HG03378 (cell line): ENCODE measurements around the gene SIRT5.

Experiments
- ATAC-seq: cut with Tn5 transposase; IDR thresholded peaks from one replicate; pipeline ENCODE4 v1.9.1; 2021; ENCODE audit warnings: mild to moderate bottlenecking, moderate library complexity; ENCODE audit not compliant: unreplicated experiment

Gene SIRT5

GRCh38 chr6:13550656-13551055 lies 23.7 kb upstream of the SIRT5 start:
- no peak for ATAC-seq

- no peak for ATAC-seq
Measured at GRCh38 chr6:13553646-13554045, 20.8 kb upstream of the SIRT5 start.

DNA sequence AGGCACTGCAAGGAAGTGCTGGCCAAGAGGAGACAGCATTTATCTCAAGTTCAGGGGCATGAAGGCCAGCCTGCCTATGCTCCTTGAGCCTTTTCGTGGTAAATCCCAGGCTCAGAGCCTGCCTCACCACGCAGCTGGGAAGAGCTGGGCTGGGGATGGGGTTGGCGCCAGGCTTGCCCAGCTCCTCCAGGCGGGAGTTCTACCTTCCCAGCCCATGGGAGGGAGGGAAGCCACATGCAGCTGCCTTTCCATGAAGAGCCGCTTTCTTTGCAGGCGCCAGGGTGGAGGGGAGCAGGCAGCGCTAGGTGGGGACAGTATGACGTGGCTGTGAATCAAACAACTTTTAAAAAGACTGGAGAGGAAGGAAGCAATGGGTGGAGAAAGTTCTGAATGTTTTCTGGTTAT lies 19.5 kb upstream of the SIRT5 start:
- ATAC-seq = no peak

DNA sequence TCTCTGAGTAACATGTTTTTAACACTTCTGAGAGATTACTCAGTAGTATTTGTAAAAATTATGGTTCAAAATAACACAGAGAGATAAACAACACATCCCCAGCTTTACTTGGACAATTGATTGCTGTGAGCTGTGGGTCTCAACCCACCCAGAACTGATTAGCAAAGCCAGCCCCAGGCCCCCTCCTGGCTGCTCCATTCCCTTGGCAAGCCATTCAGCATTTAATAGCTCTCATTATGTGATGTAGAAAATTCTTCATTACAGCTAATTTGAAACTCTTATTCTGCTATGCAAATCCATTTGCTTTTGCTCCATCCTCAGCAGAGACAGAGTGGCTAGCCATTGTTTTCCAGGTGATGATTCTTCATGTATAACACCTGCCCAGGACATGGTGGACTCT lies 16.6 kb upstream of the SIRT5 start:
- no peak for ATAC-seq

DNA sequence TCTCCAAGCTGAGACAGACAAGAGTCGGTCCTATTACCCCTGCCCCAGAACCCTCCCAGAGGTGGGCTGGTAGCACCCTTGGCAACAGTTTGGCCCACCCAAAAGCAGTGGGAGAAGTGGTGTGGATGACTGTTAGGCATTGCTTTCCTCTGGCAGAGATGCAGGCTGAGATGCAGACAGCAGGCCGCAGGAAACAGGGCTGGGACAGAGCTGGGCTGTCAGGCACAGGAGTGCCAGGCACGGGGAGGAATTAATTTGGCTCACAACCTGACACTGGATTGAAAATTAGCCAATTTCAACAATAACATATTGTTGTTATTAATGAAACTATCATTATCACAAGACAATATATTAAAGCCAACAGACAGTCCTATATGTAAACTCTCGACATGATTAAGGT lies 15.7 kb upstream of the SIRT5 start:
- no peak for ATAC-seq

DNA sequence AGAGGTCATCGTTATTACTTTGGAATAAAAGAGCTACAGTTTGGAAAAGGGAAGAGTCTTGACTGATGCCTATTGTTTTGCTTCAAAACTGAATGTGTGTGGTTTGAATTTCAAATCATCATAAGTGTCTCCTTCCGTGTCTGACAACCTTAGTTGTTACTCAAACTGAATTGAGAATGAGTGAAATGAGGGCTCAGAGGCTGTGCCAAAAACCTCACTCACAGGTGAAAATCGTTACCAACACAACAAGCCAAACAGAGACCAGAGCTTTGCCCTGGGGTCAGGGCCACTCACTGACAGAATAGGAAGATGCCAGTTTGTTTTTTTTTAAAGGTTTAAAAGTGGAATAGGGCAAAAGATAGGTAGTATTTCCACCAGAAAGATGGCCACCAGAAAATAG lies 15.2 kb upstream of the SIRT5 start:
- ATAC-seq = no peak

GRCh38 chr6:13559968-13560650 lies 14.3 kb upstream of the SIRT5 start:
- no peak for ATAC-seq

GRCh38 chr6:13560651-13561044 lies 13.8 kb upstream of the SIRT5 start:
- no peak for ATAC-seq

DNA sequence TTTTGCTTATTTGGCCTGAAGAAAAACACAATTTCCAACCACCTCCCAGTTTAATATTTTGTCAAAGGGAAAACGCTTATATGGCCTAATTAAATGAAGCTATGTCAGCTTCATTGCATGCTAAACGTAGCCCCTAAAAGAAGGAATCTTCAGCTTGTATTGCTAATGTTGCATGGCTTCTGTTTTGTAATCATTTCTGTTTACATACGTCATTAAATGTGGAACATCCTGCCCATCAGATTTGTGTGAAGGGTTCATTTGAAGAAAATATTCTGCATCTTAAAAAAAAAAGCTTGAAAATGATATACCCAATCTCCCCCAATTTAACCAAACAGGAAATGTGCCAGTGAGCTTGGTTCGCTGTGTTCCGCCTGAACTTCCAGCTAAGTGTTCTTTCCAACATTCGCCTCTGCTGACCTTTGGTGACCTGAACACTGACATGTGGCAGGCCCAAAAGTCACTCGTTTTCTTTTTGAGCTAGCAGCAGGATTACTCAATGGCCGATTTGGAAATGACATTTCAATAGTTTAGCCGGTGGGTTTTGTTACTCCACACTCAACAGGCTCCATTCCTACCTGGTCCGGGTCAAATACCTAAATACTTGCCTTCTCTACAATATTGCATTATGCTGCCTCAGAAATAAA lies 12.7 kb upstream of the SIRT5 start:
- ATAC-seq = no peak

DNA sequence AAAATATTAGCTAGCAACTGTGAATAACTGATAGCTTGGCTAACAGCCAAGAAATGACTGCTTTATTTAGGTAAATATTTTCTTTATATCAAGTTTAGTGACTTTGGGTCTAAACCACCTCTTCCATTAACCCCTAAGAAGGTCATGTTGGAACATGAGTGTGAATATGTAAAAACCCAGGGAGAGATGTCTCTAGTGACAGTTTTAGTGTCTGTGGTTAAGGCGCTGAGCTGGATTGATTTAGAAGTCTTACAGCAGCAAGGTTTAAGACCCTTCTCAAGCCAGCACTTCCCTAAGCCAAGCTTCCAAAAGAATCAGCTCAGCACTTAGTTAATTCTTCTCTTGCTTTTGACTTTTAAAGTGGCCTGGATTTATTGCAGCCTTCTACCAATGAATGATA lies 11.4 kb upstream of the SIRT5 start:
- ATAC-seq = no peak

- no peak for ATAC-seq
Measured at GRCh38 chr6:13565921-13566320, 8.5 kb upstream of the SIRT5 start.

GRCh38 chr6:13566500-13566899 lies 7.9 kb upstream of the SIRT5 start:
- no peak for ATAC-seq

DNA sequence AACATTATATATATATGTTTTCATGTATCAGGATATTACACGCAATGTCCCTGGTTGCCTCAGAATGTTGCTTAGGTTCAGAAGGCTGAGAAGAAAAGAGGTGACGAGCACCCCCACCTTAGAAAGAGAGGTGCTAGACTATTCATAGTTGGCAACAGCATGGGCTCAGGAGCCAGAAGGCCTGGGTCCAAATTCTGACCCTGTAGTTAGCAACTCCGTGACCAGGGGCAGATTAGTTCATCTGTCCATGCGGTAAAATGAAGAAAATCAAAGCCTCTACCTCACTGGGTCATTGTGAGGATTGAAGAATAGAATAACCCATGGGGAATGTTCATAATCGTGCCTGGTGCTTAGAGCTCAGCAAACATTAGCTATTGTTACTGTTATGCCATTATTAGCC lies 5.4 kb upstream of the SIRT5 start:
- no peak for ATAC-seq

DNA sequence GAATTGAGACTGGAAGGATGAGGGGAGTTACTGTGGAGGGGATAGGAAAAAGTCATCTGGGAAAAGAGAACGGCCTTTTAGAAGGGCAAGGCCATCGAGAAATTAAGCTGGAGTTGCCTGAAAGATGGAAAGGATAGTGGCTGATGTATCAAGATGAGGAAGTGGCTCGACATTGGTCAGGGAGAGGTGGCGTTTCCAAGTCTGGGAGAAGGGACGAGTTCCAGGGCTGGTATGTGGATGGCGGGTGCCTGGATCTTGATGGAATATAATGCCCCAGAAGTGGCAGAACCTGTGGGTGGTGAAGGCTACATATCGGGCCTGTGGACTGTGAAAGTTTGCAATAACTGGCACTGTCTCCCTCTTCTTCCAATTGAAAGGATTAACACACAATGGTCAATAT lies 2.2 kb upstream of the SIRT5 start:
- ATAC-seq = no peak

DNA sequence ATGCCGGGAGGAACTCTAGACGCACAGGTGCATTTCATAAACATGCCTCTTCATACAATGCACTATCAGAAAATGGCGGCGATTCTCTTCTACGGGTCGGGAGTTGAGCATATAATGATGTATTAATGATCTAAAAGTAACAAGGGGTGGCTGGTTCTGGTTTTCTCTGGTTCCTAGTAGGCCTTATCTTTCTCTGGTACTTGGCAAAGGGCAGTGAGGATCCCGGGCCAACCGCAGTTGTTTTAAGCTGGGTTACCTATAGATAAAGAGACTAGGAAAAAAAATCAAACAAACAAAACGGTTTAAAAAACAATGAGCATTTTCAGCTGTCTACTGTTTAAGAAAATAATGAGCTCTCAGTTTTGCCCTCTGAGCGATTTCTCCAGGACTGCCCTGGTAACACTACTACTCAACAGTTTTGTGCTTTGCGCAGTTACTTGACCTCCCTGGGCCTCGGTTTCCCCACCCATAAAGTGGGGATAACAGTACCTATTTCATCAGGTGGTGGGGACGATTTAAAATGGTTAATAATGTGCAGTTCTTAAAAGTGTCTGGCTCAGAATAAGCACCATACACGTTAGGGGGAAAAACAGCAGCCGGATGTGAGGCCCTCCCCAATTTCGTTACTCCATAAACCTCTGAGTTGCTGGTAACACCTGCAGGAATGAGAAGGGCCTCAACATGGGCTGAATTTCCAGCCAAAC lies 1.3 kb upstream of the SIRT5 start:
- no peak for ATAC-seq

- ATAC-seq = no peak
Measured at GRCh38 chr6:13573669-13574110, 711 bp upstream of the SIRT5 start.

- ATAC-seq = peak; percentile 63
Measured at GRCh38 chr6:13574149-13574570, 241 bp upstream of the SIRT5 start.

DNA sequence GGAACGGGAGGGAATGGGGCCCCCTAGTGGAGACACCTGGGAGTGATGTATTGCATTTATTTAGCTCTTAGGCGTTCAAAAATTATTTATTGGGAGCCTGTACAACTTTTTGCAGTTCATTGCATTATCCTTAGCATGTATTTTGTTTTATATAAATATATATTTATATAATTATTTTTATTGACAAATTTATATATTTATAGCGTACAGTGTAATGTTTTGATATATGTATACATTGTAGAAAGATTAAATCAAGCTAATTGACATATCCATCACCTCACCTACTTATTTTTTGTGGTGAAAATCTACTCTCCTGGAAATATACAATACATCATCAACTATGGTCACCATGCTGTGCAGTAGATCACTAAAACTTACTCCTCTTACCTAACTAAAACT lies 975 bp downstream of the SIRT5 start:
- no peak for ATAC-seq

GRCh38 chr6:13576017-13576416 lies 1.6 kb downstream of the SIRT5 start:
- no peak for ATAC-seq

GRCh38 chr6:13577926-13578325 lies 3.5 kb downstream of the SIRT5 start:
- ATAC-seq = no peak

- no peak for ATAC-seq
Measured at GRCh38 chr6:13579911-13580310, 5.5 kb downstream of the SIRT5 start.

GRCh38 chr6:13581700-13582229 lies 7.4 kb downstream of the SIRT5 start:
- ATAC-seq = no peak
